IPS-NIHi11 (cell line): Measurements from ENCODE around the gene TMEM87B.

ENCODE experiments used
- DNase-seq: peaks from one replicate; pipeline ENCODE4 v3.0.0; 2012; ENCODE audit warnings: mixed read lengths, low spot score

The TMEM87B gene

GRCh38 chr2:112054847-112055729 is at the start of gene TMEM87B:
TSS of gene TMEM87B (plus strand) at chr2:112055269. CDS start at chr2:112055592, 323 bp downstream.
- peak; percentile 94 for DNase-seq

- DNase-seq, result no peak
These were observed 49.5 kb upstream of the TMEM87B start for GRCh38 chr2:112005406-112006075.

GRCh38 chr2:112006076-112006410 is 49.0 kb upstream of the TMEM87B start:
- DNase-seq, result no peak

- no peak for DNase-seq
These were observed 47.6 kb upstream of the TMEM87B start for GRCh38 chr2:112007493-112007892.

GRCh38 chr2:112008910-112009485 is 46.1 kb upstream of the TMEM87B start:
- no peak for DNase-seq

- DNase-seq, result no peak
These were observed 44.3 kb upstream of the TMEM87B start for GRCh38 chr2:112010751-112011150.

GRCh38 chr2:112012556-112012955 is 42.5 kb upstream of the TMEM87B start:
- no peak for DNase-seq

GRCh38 chr2:112018846-112019245 is 36.2 kb upstream of the TMEM87B start:
- DNase-seq, result no peak

GRCh38 chr2:112019569-112019982 is 35.5 kb upstream of the TMEM87B start:
- DNase-seq, result no peak

- DNase-seq, result peak; percentile 51
These were observed 34.5 kb upstream of the TMEM87B start for GRCh38 chr2:112020561-112020960.

GRCh38 chr2:112021290-112021689 is 33.8 kb upstream of the TMEM87B start:
- DNase-seq, result no peak

- no peak for DNase-seq
These were observed 33.3 kb upstream of the TMEM87B start for GRCh38 chr2:112021781-112022231.

- no peak for DNase-seq
These were observed 31.4 kb upstream of the TMEM87B start for GRCh38 chr2:112023707-112024106.

- no peak for DNase-seq
These were observed 30.8 kb upstream of the TMEM87B start for GRCh38 chr2:112024231-112024630.

GRCh38 chr2:112024896-112025491 is 30.1 kb upstream of the TMEM87B start:
- DNase-seq, result no peak

GRCh38 chr2:112026509-112026908 is 28.6 kb upstream of the TMEM87B start:
- no peak for DNase-seq

- DNase-seq, result no peak
These were observed 27.3 kb upstream of the TMEM87B start for GRCh38 chr2:112027767-112028166.

- DNase-seq, result no peak
These were observed 25.9 kb upstream of the TMEM87B start for GRCh38 chr2:112029164-112029563.

- DNase-seq, result peak; percentile 38
These were observed 23.4 kb upstream of the TMEM87B start for GRCh38 chr2:112031473-112032223.

- no peak for DNase-seq
These were observed 22.9 kb upstream of the TMEM87B start for GRCh38 chr2:112032224-112032586.

- DNase-seq, result no peak
These were observed 22.2 kb upstream of the TMEM87B start for GRCh38 chr2:112032689-112033465.
